C4-2B (cell line): Measurements from ENCODE around the gene CCL1.

Experiments
- H3K27ac ChIP-seq: fragments of 450-650 bp; 2 replicates; pipeline ENCODE4 v1.5.1; 2017
- CTCF ChIP-seq: fragments of 450-650 bp; conservative IDR thresholded peaks from 2 replicates; pipeline ENCODE4 v1.5.1; 2017; ENCODE audit warnings: mild to moderate bottlenecking
- ZFX ChIP-seq: fragments of 450-650 bp; IDR thresholded peaks from 2 replicates; pipeline ENCODE4 v1.6.1; 2017

CCL1 gene

GRCh38 chr17:34363183-34363661, at the start of gene CCL1:
CCL1 (minus strand) TSS chr17:34363233; CDS start chr17:34363161, 72 bp downstream.
- no peak within 1 kb of the TSS for H3K27ac ChIP-seq
- no peak for TF ChIP-seq CTCF
- TF ChIP-seq ZFX = no peak

GRCh38 chr17:34412534-34412933, 49.5 kb upstream of the CCL1 start:
- no peak overlapping the region for H3K27ac ChIP-seq
- TF ChIP-seq CTCF = no peak
- TF ChIP-seq ZFX = no peak

- TF ChIP-seq ZFX (no peak), CTCF (no peak)
- H3K27ac ChIP-seq = no peak overlapping the region
These were observed 48.8 kb upstream of the CCL1 start for GRCh38 chr17:34411646-34412421.

GRCh38 chr17:34409352-34409751, 46.3 kb upstream of the CCL1 start:
- TF ChIP-seq ZFX = no peak
- no peak for TF ChIP-seq CTCF
- H3K27ac ChIP-seq = no peak overlapping the region

GRCh38 chr17:34408439-34408838, 45.4 kb upstream of the CCL1 start:
- H3K27ac ChIP-seq = no peak overlapping the region
- TF ChIP-seq CTCF (no peak), ZFX (no peak)

GRCh38 chr17:34406226-34406625, 43.2 kb upstream of the CCL1 start:
- no peak for TF ChIP-seq ZFX
- no peak for TF ChIP-seq CTCF
- no peak overlapping the region for H3K27ac ChIP-seq

- TF ChIP-seq CTCF = no peak
- H3K27ac ChIP-seq = no peak overlapping the region
These were observed 40.0 kb upstream of the CCL1 start for GRCh38 chr17:34403006-34403405.
